ENCODE results near the gene KIF23.
A peak's percentile ranks its signal among the peaks of the same experiment; 100 is the strongest.

KIF23 gene

DNA sequence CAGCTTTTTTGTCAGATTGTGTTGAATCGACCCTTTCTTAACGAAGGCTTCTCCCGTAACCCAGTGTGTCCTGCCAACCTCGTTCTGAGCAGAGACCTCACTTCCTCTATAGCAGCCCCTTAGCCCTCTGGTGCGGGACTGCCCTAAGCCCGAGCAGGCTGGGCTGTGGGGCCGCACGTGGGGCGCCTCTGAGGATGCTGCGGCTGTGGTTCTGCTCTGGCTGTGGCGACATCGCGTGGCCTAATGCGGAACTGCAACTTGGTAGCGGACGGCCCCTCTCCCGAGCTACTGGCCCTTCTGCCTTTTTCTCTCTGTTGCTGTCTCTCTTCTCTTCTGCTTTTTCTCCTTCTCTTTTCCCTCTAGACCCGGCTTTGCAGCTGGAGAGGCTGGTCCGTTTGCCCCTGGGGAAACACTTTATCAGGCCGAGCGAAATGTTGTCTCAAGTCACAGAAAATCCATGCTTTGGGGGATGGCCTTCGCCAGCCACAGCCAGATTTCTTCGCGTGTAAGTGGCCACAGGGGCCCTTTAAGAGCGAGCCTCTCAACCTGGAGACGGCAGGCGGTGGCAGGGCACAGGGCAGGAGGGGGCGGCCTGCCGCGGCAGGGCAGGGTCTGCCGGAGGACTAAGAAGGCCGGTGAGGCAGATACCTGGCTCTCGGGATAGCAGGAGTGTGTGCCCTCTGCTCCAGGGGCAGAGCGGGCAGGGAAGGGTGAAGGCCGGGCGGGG lies 19.4 kb upstream of the KIF23 start:
- TF ChIP-seq, protein P1, sequence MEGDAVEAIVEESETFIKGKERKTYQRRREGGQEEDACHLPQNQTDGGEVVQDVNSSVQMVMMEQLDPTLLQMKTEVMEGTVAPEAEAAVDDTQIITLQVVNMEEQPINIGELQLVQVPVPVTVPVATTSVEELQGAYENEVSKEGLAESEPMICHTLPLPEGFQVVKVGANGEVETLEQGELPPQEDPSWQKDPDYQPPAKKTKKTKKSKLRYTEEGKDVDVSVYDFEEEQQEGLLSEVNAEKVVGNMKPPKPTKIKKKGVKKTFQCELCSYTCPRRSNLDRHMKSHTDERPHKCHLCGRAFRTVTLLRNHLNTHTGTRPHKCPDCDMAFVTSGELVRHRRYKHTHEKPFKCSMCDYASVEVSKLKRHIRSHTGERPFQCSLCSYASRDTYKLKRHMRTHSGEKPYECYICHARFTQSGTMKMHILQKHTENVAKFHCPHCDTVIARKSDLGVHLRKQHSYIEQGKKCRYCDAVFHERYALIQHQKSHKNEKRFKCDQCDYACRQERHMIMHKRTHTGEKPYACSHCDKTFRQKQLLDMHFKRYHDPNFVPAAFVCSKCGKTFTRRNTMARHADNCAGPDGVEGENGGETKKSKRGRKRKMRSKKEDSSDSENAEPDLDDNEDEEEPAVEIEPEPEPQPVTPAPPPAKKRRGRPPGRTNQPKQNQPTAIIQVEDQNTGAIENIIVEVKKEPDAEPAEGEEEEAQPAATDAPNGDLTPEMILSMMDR (IDR thresholded peaks at IDR 0.05; ENCODE audit: borderline replicate concordance, control extremely low read depth, extremely low read depth, insufficient read depth, missing control alignments) = peak; percentile 93
- DNase-seq (ENCODE audit: low spot score) = peak; percentile 91
- in situ Hi-C loops (cut with MboI; ENCODE audit: low sequenced_read_pairs, unreplicated experiment) = loop anchor here (25.0 kb wide), 1 partner anchor 332 kb away; no protein-coding TSS in a partner anchor

DNA sequence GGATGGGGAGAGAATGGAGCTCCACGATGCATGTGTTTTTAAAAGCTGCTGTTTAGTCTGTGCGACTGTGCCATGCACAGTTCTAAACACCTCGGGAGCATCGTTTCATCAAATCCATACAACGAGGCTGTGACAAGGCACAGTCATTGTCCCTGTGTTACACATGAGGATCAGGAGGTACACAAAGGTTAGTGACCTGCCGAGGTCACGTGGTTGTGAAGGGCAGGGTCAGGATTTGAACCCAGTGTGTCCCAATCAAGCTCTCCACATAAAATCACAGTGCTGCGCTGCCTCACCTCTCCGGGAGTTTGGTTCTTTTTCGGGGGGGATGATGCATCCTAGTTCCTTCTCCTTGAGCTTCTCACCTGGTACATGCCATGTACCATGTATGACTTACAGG lies 18.7 kb upstream of the KIF23 start:
- DNase-seq (ENCODE audit: low spot score) = no peak
- in situ Hi-C loops (cut with MboI; ENCODE audit: low sequenced_read_pairs, unreplicated experiment) = loop anchor here (25.0 kb wide), 1 partner anchor 333 kb away; no protein-coding TSS in a partner anchor
- TF ChIP-seq, protein P1 (IDR thresholded peaks at IDR 0.05; ENCODE audit: borderline replicate concordance, control extremely low read depth, extremely low read depth, insufficient read depth, missing control alignments) = no peak

DNA sequence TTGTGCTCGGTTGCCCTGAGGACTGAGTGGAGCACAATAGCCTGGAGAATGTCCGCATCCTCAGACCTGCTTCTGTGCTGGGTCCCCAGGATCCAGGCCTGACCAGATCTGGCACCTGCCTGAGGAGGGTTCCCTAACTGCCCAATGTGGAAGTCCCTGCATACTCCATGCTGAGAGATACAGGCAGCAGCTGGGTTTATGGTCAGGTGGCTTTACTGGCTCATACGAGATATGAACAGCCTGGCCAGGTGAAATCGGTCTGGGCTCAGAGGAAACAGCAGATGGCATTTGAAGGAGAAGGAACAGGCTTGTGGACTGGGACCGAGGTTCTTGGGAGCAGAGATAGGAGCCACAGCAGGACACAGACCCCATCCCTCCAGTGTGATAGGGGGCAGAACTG lies 18.2 kb upstream of the KIF23 start:
- DNase-seq (ENCODE audit: low spot score) = no peak
- in situ Hi-C loops (cut with MboI; ENCODE audit: low sequenced_read_pairs, unreplicated experiment) = loop anchor here (25.0 kb wide), 1 partner anchor 334 kb away; no protein-coding TSS in a partner anchor
- TF ChIP-seq, protein P1 (IDR thresholded peaks at IDR 0.05; ENCODE audit: borderline replicate concordance, control extremely low read depth, extremely low read depth, insufficient read depth, missing control alignments) = no peak

DNA sequence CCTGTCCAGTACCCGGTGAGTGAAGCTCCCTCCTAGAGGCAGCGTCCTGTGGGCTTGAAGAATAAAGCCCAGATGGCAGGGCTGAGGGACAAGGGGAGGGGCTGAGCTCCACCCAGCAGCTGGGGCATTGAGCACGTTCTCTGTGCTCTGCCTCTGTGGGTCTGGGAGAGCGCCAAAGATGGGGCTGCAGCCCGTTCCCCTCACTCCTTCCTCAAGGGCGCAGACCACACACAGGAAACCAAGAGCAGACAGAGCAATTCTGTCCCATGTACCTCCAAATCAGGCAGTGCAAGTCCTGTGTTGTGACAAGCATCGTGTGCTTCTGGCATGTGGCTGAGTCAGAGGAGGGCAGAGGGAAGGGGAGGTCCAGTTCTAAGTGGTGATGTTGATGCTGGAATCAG lies 15.7 kb upstream of the KIF23 start:
- no peak for DNase-seq (ENCODE audit: low spot score)

DNA sequence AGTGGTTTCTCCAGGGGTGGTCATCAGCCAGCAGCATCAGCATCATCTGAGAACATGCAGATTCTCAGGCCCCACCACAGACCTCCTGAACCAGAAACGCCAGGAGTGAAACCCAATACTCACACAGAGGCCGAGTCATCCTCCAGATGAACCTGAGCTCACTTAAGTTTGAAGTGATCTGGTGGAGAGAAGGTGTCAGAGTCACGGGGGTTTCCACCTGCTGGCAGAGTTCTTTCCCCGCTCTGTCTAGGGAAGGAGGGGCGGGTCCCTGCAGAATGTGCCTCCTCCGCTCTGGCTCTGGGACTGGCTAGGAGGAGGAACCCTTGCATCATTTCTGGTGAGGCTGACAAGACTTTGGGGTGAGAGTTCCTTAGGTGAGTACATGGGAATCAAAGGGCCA lies 13.3 kb upstream of the KIF23 start:
- in situ Hi-C loops (cut with MboI; ENCODE audit: low sequenced_read_pairs, unreplicated experiment) = no loop called here
- TF ChIP-seq, protein P1 (IDR thresholded peaks at IDR 0.05; ENCODE audit: borderline replicate concordance, control extremely low read depth, extremely low read depth, insufficient read depth, missing control alignments) = no peak
- no peak for DNase-seq (ENCODE audit: low spot score)

More for the DNA sequence above, 15.7 kb upstream of the KIF23 start:
- TF ChIP-seq, protein P1 (IDR thresholded peaks at IDR 0.05; ENCODE audit: borderline replicate concordance, control extremely low read depth, extremely low read depth, insufficient read depth, missing control alignments) = no peak
- in situ Hi-C loops (cut with MboI; ENCODE audit: low sequenced_read_pairs, unreplicated experiment) = loop anchor here (25.0 kb wide), 1 partner anchor 336 kb away; no protein-coding TSS in a partner anchor

DNA sequence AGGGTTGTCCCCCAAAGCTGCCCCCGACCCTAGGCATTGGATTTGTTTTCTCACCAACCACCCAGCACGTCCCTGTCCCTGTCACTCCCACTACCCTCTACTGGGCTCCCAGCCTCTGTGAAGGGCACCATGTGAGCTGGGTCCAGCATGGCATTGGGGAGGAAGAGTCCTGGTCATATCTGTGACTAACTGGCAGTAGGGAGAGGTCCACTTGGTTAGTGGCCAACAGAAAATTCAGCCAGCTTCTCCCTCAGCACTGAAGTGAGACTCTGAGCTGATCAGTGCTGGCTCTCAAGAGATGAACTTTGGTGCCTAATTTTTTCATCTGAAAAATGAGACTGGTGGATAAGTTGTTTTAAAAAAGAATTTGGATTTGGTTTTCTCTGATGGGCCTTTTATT lies 11.3 kb upstream of the KIF23 start:
- TF ChIP-seq, protein P1 (IDR thresholded peaks at IDR 0.05; ENCODE audit: borderline replicate concordance, control extremely low read depth, extremely low read depth, insufficient read depth, missing control alignments) = no peak
- no peak for DNase-seq (ENCODE audit: low spot score)
- in situ Hi-C loops (cut with MboI; ENCODE audit: low sequenced_read_pairs, unreplicated experiment) = no loop called here

Measured in GM13976 (cell line).